HG03342 (cell line): ENCODE measurements around the gene PTPRE.

ENCODE experiments used
- ATAC-seq: cut with Tn5 transposase; IDR thresholded peaks from one replicate; pipeline ENCODE4 v1.9.1; 2021; ENCODE audit warnings: mild to moderate bottlenecking, moderate library complexity; ENCODE audit not compliant: unreplicated experiment

PTPRE gene

DNA sequence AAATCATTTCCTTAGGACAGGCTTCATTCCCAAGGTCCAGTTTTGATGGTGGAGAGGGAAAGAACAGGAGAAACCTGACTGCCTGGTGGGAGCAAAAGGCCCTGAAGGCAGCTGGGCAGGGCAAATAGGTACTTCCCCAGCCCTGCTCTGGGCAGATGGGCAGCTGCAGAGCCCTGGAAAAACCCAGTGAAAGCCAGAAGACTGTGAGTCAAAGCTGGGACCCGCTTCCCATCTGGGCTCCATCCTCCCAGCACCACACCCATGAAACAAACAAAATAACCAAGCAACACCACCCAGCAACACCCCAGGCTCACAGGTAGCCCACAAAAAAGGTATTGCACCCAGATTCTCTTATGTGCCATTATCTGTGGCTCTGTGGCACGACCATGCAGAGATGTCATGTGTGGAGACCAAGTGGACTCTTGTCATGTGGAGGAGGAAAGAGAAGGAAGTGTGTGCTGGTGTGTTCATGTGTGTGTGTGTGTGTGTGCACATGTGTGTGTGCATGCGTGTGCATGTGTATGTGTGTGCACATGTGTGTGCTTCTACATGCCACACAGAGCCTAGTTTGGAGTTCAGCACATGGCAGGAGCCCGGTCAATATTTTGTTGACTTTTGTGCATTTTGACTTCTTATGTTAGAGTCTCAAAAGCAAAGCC, 24.0 kb upstream of the PTPRE start:
- ATAC-seq: no peak

- ATAC-seq: no peak
Measured at GRCh38 chr10:127883516-127883915, 23.4 kb upstream of the PTPRE start.

- ATAC-seq: no peak
Measured at GRCh38 chr10:127884501-127884900, 22.4 kb upstream of the PTPRE start.

- ATAC-seq: no peak
Measured at GRCh38 chr10:127886371-127887051, 20.4 kb upstream of the PTPRE start.

GRCh38 chr10:127887541-127888415, 19.1 kb upstream of the PTPRE start:
- ATAC-seq: no peak

- ATAC-seq: no peak
Measured at GRCh38 chr10:127888521-127889312, 18.2 kb upstream of the PTPRE start.

DNA sequence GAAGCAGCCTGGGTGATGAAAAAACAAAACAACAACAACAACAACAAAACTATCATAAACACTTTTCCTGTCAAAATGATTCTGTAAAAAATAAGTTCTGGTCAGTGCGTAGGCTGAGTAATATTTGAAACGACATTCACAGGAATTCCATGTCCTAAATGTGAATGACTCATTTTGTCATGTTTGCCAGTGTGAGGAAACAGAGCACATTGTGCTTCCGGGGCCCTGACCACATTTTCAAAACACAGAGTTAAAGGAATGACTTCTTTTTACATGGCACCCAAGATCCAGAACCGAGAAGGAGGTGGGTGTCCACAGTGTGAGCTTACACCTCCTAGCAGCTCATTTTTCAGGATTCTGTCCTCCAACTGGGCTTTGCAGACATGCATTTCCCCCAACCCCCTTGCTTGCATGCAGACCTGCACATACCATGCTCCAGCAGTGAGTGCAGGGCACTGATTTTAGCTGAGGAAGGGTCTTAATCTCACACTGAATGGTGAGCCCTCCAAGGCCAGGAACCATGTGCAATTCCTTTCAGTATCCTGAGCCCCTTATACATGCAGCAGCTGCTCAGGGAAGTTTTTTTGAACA, 17.2 kb upstream of the PTPRE start:
- no peak for ATAC-seq

DNA sequence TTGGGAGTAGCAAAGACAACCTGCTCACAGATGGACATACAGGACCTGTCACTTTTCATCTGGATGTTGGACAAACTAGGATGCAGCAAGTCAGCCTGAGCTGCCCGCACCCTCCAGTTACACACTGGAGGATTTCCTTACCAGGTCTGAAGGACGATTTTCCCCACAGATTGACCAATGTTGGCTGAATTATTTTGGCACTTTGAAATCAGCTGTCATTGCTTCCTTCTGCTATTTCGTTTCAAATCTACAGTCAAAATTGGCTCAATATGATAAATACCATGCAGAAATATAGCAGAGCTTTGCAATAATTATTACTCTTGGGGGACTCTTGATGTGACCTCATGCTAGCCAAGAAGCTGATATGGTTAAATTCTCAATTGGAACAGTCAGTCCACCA, 16.7 kb upstream of the PTPRE start:
- no peak for ATAC-seq

DNA sequence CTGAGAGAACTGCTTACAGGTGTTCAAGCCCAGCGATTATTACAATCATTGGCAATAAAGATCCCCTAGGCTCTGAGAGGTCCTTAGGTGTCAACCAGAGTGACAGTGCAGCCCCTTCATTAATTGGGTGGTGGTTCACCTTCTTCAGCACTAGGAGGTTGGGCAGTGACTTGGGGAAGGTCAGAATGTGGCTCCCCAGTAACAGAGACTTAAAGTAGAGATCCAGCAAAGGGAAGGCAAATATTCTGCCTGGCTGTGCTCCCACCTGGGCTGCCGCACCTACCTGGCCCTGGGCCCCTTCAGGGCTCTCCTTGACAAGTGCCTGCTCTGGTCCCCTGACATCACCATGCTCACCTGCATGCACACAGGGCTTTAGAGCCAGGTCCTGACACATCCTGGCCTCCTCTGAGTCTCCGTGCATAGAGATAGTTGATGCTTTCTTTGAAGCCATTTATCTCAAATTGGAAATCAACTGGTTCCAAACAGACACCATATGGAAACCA, 16.0 kb upstream of the PTPRE start:
- ATAC-seq: no peak

GRCh38 chr10:127892743-127893142, 14.2 kb upstream of the PTPRE start, which contains the start of gene CLRN3:
CLRN3 (minus strand) TSS chr10:127892941; CDS start chr10:127892784, 157 bp downstream.
- ATAC-seq: no peak

DNA sequence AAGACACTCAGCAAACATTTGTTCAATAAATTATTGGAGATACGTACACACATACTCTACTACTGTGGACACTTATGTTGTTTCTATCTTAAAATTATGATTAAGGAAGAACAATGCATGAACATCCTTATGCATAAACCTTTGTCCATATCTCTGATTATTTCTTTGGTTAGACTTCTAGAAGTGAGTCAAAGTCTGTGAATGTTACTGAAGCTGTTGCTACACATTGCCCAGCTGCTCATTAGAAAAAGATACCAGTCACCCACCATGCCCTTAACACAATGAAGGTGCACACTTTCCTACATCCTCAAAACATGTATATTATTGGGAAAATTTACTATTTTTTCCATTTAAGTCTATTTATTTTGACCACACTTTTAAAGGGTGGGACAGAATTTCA, 12.8 kb upstream of the PTPRE start:
- ATAC-seq: no peak

DNA sequence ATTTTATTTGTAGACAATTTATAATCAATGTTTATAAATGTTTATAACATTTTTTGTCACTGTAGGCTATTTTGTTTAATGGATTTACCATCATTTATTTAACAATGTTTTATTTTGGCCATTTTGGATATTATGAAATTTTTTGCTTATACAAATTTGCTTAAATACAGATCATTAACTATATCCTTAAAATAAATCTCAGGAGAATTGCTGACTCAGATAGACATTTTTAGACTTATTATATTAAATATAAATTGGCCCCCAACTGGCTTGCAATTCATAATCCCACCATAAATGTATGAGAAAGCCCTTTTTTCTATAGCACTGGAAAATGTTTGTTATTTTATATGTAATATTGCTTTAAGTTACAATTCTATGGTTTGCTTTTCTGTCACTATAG, 10.3 kb upstream of the PTPRE start:
- no peak for ATAC-seq

DNA sequence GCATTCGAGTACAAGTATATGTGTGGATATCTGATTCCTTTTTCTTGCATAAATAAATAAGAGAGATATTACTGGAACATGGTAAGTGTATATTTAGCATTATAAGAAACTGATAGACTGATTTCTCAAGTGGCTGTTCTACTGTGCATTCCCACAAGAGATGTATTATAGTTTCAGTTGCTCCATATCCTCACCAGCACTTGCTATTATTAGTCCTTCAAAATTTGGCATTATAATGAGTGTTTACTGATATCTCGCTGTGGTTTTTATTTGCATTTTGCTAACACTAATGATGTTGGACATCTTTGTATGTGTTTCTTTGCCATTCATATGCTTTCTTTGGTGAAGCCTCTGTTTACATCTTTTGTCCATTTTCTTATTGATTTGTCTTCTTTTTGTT, 9.7 kb upstream of the PTPRE start:
- ATAC-seq: no peak

DNA sequence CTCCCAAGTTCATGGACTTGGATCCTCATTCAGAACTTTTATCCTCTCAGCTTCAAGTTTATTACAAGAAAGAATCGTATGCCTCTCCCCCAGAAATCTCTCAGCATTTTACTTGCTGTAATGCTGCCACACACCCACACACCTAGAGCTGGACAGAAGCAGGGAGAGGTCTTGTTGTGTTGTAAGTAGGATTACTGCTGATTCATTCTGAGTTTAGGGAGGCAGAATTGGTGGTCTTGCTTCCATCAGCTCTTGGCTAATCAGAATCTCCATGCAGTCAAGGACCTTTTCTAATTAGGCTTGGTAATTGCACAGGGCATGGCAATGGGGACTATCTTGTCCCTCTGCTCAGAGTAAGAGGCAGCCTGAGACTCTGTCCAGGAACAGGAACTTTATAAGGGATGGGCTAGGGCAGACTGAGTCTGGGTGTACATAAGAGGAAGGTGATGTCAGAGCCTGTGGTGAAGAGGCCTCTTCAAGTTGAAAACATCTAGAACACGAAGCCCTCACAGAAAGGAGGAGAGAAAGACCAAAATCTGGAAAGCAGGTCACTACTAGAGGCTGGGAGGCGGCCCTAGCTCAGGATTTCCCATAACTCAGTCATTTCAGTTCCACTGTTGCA, 7.0 kb upstream of the PTPRE start:
- no peak for ATAC-seq

- ATAC-seq: no peak
Measured at GRCh38 chr10:127903789-127904188, 3.1 kb upstream of the PTPRE start.

DNA sequence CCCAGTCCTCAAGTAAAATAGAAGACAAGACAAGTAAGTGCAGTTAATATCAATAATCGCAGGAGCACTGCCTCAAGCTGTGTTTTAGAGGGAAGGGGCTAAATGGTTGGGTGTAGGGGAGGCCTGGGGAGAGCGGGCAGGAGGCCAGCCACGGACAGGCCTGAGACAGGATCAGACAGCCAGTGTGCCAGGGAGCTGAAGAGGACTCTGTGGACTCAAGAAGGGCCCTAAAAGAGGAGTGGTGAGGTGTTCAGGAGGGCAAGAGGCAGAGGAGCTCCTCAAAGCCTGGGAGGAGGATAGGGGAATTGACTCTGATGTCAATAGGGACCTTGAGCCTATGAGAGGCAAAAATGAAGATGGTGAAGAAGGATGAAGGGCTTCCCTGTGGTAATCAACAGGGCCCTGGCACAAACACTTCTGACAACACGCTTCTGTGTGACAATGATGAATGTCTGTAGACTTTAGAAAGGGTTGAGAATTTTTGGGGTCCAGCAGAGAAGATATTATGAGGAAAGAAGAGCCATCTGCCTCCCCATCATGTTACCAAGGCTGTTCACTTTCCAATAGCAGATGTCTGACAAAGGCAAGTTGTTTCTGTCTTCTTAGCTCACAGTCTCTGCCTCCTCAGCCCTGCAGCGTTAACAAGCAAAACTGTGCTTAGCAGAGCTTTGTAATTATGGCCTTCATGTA, 2.4 kb upstream of the PTPRE start:
- no peak for ATAC-seq

GRCh38 chr10:127905001-127905847, 1.7 kb upstream of the PTPRE start:
- ATAC-seq: no peak

- no peak for ATAC-seq
Measured at GRCh38 chr10:127905848-127906261, 1.0 kb upstream of the PTPRE start.
